Stomach (tissue), 9 donors: ENCODE measurements around the gene VWCE. TPM values are rescaled to one million over a fixed set of nuclear protein-coding genes. Genes with fewer than 3 reads are reported as not detected.

ENCODE experiments used
- DNase-seq, 2 donors: peaks; one replicate each; pipeline versions ENCODE4 v3.0.0 to v3.0.0-alpha.2; 2013 to 2019
- H3K27ac ChIP-seq, 5 donors: fragments of 200-600 bp in 4 of 5; sonication (generic) in 4 of 5; one replicate each; pipeline ENCODE4 v1.5.1; 2013 to 2019; ENCODE audit warnings: mild to moderate bottlenecking in 1 of 5, moderate library complexity in 1 of 5
- H3K27me3 ChIP-seq, 3 donors: fragments of 200-600 bp; sonication (generic); one replicate each; pipeline ENCODE4 v1.5.1; 2017 to 2019; ENCODE audit warnings: mixed run types in 1 of 3
- H3K36me3 ChIP-seq, 4 donors: fragments of 200-600 bp; sonication (generic); 1 replicate in 3 of 4; 2 replicates in 1 of 4; pipeline ENCODE4 v1.5.1; 2016 to 2019
- H3K4me1 ChIP-seq, 4 donors: fragments of 200-600 bp; sonication (generic); one replicate each; pipeline ENCODE4 v1.5.1; 2016 to 2019
- H3K4me3 ChIP-seq, 4 donors: fragments of 200-600 bp; sonication (generic) in 3 of 4; one replicate each; pipeline ENCODE4 v1.5.1; 2016 to 2019; ENCODE audit warnings: mild to moderate bottlenecking in 1 of 4
- H3K9me3 ChIP-seq, 4 donors: fragments of 200-600 bp; sonication (generic); one replicate each; pipeline ENCODE4 v1.5.1; 2016 to 2019
- CTCF ChIP-seq, 7 experiments: fragments of 450-650 bp in 4 of 7; fragments of 200-600 bp in 3 of 7; sonication (generic) in 3 of 7; IDR thresholded peaks; one replicate each; pipeline ENCODE4 v1.5.1; 2016 to 2019; ENCODE audit warnings: antibody characterized with exemption in 7 of 7, control low read depth in 2 of 7, mild to moderate bottlenecking in 1 of 7
- EP300 ChIP-seq: sonication (generic); formaldehyde crosslinking; IDR thresholded peaks from one replicate; pipeline ENCODE4 v1.6.1; 2017; ENCODE audit warnings: antibody characterized with exemption
- POLR2A ChIP-seq, 4 donors: fragments of 450-650 bp; IDR thresholded peaks; one replicate each; pipeline ENCODE4 v1.6.1; 2016; ENCODE audit warnings: antibody characterized with exemption in 4 of 4, control low read depth in 2 of 4, mild to moderate bottlenecking in 1 of 4, moderate library complexity in 1 of 4
- POLR2AphosphoS5 ChIP-seq, 3 donors: sonication (generic); formaldehyde crosslinking; IDR thresholded peaks; one replicate each; pipeline ENCODE4 v1.6.1; 2016; ENCODE audit warnings: antibody characterized with exemption in 3 of 3
- WGBS, 5 donors: extraction: QIAGEN DNeasy Blood & Tissue Kit in 3 of 5; methylation state at CpG; one replicate each; pipeline versions ENCODE4 v1.1.5 to v1.1.7; 2013 to 2018; 5-methylcytosine and 5-hydroxymethylcytosine counted together
- intact Hi-C: fragments of 100-400 bp; cut with DNase I; formaldehyde crosslinking; loops from one replicate; pipeline ENCODE4 v1.15.1; 2023; ENCODE audit warnings: low total_unique reads
- polyA plus RNA-seq, 3 donors: library from polyadenylated mRNA; stranded (reverse); fragments of 200-250 nt; gene quantifications; one replicate each; pipeline ENCODE4 v1.2.3, GENCODE V29; 2013
- total RNA-seq, 5 donors: library from RNA; depleted of rRNA; stranded (reverse); fragments of >200 nt; gene quantifications; one replicate each; pipeline versions ENCODE4 v1.1.0 to v1.2.3, GENCODE V29; 2014 to 2016
- donor health status: healthy with polysubstance abuse.
- donor health status: Bipolar disorder and iron deficiency.
- donor health status: healthy.

Gene VWCE
- total and polyA plus RNA-seq, 8 donors, result 0.45 to 4.6 (median 1.1) TPM; not detected in 2

GRCh38 chr11:61287338-61287977, 7.7 kb downstream of the VWCE start:
- no peak overlapping the region for H3K4me3 ChIP-seq
- no peak overlapping the region for H3K27ac ChIP-seq
- no peak for TF ChIP-seq CTCF (IDR thresholded peaks at IDR 0.05)
- TF ChIP-seq POLR2AphosphoS5 (IDR thresholded peaks at IDR 0.05), result no peak
- no peak for TF ChIP-seq POLR2A (IDR thresholded peaks at IDR 0.05)
- no peak for TF ChIP-seq EP300
- peaks cover 0 to 13% (median 0%) of the 10 kb centered on the region in 3 donors for H3K27me3 ChIP-seq
- no peaks in the 10 kb centered on the region for H3K4me1 ChIP-seq
- no peak for DNase-seq
- no peaks in the 10 kb centered on the region for H3K36me3 ChIP-seq
- intact Hi-C loops, result no loop called here
- no peaks in the 10 kb centered on the region for H3K9me3 ChIP-seq
- WGBS, 5 donors, result 84 to 87% (median 86%) methylated on average over 13 to 14 of the region's 14 CpGs

- WGBS, 5 donors, result 89 to 99% (median 94%) methylated on average over 4 of the region's 4 CpGs
- Histone ChIP-seq H3K4me3 (no peak overlapping the region), H3K36me3 (no peaks in the 10 kb centered on the region), H3K4me1 (peaks cover 0 to 17% (median 16%) of the 10 kb centered on the region in 4 donors), H3K9me3 (no peaks in the 10 kb centered on the region), H3K27me3 (peaks cover 0 to 9% (median 0%) of the 10 kb centered on the region in 3 donors), H3K27ac (no peak overlapping the region)
- no peak for DNase-seq
- intact Hi-C loops, result no loop called here
- no peak for TF ChIP-seq POLR2A (IDR thresholded peaks at IDR 0.05)
- no peak for TF ChIP-seq POLR2AphosphoS5 (IDR thresholded peaks at IDR 0.05)
- no peak for TF ChIP-seq CTCF (IDR thresholded peaks at IDR 0.05)
- TF ChIP-seq EP300, result no peak
Observed at GRCh38 chr11:61283613-61284012, 11.5 kb downstream of the VWCE start.

GRCh38 chr11:61281581-61282250, 13.4 kb downstream of the VWCE start:
- intact Hi-C loops, result no loop called here
- Histone ChIP-seq H3K36me3 (no peaks in the 10 kb centered on the region), H3K27ac (no peak overlapping the region), H3K27me3 (peaks cover 0 to 9% (median 0%) of the 10 kb centered on the region in 3 donors), H3K9me3 (no peaks in the 10 kb centered on the region), H3K4me3 (peak overlapping the region in 2 of 4 donors; percentile 9 to 14), H3K4me1 (peaks cover 0 to 17% (median 16%) of the 10 kb centered on the region in 4 donors)
- WGBS, 5 donors, result 31 to 49% (median 35%) methylated on average over 32 to 35 of the region's 35 CpGs
- peak; percentile 66 to 82 for DNase-seq
- no peak for TF ChIP-seq CTCF (IDR thresholded peaks at IDR 0.05)
- no peak for TF ChIP-seq POLR2A (IDR thresholded peaks at IDR 0.05)
- no peak for TF ChIP-seq EP300
- no peak for TF ChIP-seq POLR2AphosphoS5 (IDR thresholded peaks at IDR 0.05)

GRCh38 chr11:61280883-61281580, 14.1 kb downstream of the VWCE start:
- DNase-seq, result no peak
- no peak for TF ChIP-seq EP300
- TF ChIP-seq CTCF (IDR thresholded peaks at IDR 0.05), result no peak
- TF ChIP-seq POLR2AphosphoS5 (IDR thresholded peaks at IDR 0.05), result no peak
- WGBS, 5 donors, result 81 to 87% (median 84%) methylated on average over 19 to 20 of the region's 20 CpGs
- H3K4me1 ChIP-seq, result peaks cover 0 to 17% (median 16%) of the 10 kb centered on the region in 4 donors
- peaks cover 0 to 9% (median 0%) of the 10 kb centered on the region in 3 donors for H3K27me3 ChIP-seq
- no peaks in the 10 kb centered on the region for H3K36me3 ChIP-seq
- H3K27ac ChIP-seq, result no peak overlapping the region
- H3K4me3 ChIP-seq, result peak overlapping the region in 1 of 4 donors; percentile 9
- intact Hi-C loops, result no loop called here
- no peaks in the 10 kb centered on the region for H3K9me3 ChIP-seq
